Chondrocyte (in vitro differentiated cells): ENCODE measurements around the gene IL17RB. TPM values are rescaled to one million over a fixed set of nuclear protein-coding genes. Genes with fewer than 3 reads are reported as not detected.
A peak's percentile ranks its signal among the peaks of the same experiment; 100 is the strongest.

Source experiments
- DNase-seq: peaks from one replicate; pipeline ENCODE4 v3.0.0; 2021; ENCODE audit warnings: mixed read lengths, low spot score
- H3K27ac Mint-ChIP-seq: one replicate; pipeline ENCODE4 v1.8.0; 2021; ENCODE audit warnings: mild to moderate bottlenecking, moderate library complexity, mixed read lengths; ENCODE audit not compliant: unreplicated experiment
- H3K27me3 Mint-ChIP-seq: 2 replicates; pipeline ENCODE4 v1.8.0; 2021; ENCODE audit warnings: low read depth, mixed read lengths
- H3K36me3 Mint-ChIP-seq: 2 replicates; pipeline ENCODE4 v1.8.0; 2021; ENCODE audit warnings: low read depth, mixed read lengths
- H3K4me1 Mint-ChIP-seq: 2 replicates; pipeline ENCODE4 v1.8.0; 2021; ENCODE audit warnings: low read depth, mild to moderate bottlenecking, mixed read lengths
- H3K4me3 Mint-ChIP-seq: one replicate; pipeline ENCODE4 v1.8.0; 2021; ENCODE audit warnings: mild to moderate bottlenecking, moderate library complexity, mixed read lengths; ENCODE audit not compliant: unreplicated experiment
- H3K9me3 Mint-ChIP-seq: 2 replicates; pipeline ENCODE4 v1.8.0; 2021; ENCODE audit warnings: low read depth, mixed read lengths
- total RNA-seq: library from RNA; stranded (reverse); gene quantifications from 3 replicates; pipeline ENCODE4 v1.2.1, GENCODE V29; 2021
- TF ChIP-seq, protein P1 (sequence below): fragments of 200-600 bp; sonication (generic); IDR thresholded peaks from 2 replicates; pipeline ENCODE4 v1.5.0; 2021; ENCODE audit warnings: antibody characterized with exemption, mild to moderate bottlenecking, moderate library complexity

IL17RB gene
- total RNA-seq, 1 donor from 2014 or later, result 0.22 TPM

DNA sequence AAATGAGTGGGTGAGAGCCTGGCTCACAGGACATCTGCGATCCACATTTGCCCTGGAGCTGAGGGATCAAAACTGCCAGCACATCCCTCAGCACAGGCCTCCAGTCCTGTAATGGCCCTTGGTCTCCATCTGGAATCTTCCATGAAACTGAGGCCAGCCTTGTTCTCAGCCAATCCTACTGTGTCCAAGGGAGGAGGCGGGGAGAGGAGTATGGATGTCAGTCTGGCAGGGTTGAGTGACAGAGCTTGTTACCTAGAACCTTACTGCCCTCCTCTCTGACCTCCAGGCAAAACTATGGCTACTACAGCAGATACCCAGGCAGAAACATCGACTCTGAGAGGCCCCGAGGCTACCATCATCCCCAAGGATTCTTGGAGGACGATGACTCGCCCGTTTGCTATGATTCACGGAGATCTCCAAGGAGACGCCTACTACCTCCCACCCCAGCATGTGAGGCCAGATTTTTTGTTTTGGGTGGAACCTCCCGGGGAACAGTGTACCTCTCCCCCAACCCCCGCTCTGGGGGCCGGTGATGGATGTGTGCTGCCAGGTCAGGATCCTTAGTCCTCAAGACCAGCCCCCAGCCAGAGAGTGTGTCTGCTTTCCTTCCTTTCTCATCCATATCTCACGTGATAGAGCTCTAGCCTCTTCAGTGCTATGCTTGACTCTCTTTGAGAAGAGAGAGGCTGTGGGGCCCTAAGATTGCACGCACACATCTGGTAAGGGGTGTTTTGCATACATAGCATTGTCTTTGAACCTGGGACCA is 41.5 kb upstream of the IL17RB start:
- Mint-ChIP-seq H3K27ac (peak overlapping the region; percentile 88), H3K4me1 (peaks cover 30% of the 10 kb centered on the region), H3K27me3 (no peaks in the 10 kb centered on the region), H3K36me3 (no peaks in the 10 kb centered on the region), H3K4me3 (no peak overlapping the region), H3K9me3 (no peaks in the 10 kb centered on the region)
- TF ChIP-seq, protein P1, sequence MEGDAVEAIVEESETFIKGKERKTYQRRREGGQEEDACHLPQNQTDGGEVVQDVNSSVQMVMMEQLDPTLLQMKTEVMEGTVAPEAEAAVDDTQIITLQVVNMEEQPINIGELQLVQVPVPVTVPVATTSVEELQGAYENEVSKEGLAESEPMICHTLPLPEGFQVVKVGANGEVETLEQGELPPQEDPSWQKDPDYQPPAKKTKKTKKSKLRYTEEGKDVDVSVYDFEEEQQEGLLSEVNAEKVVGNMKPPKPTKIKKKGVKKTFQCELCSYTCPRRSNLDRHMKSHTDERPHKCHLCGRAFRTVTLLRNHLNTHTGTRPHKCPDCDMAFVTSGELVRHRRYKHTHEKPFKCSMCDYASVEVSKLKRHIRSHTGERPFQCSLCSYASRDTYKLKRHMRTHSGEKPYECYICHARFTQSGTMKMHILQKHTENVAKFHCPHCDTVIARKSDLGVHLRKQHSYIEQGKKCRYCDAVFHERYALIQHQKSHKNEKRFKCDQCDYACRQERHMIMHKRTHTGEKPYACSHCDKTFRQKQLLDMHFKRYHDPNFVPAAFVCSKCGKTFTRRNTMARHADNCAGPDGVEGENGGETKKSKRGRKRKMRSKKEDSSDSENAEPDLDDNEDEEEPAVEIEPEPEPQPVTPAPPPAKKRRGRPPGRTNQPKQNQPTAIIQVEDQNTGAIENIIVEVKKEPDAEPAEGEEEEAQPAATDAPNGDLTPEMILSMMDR, result no peak
- peak; percentile 57 for DNase-seq

DNA sequence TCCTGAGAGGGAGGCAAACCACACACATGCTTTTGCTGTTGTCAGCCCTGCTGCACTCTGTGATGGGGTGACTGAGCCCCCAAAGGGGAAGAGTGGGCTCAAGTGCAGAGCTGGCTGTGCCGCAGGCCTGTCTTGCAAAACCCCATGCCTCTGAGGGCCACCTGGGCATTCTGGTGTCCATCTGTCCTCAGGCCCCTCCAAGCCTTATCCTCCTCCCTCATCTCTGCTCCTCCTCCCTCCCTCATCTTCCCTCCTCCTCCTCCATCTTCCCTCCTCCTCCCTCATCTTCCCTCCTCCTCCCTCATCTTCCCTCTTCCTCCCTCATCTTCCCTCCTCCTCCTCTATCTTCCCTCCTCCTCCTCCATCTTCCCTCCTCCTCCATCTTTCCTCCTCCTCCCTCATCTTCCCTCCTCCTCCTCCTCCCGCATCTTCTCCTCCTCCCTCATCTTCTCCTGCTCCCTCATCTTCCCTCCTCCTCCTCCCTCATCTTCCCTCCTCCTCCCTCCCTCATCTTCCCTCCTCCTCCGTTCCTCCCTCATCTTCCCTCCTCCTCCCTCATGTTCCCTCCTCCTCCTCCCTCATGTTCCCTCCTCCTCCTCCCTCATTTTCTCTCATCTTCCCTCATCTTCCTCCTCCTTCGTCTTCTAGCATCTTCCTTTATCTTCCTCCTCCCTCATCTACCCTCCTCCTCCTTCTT is 40.8 kb upstream of the IL17RB start:
- Mint-ChIP-seq H3K4me1 (peaks cover 30% of the 10 kb centered on the region), H3K9me3 (no peaks in the 10 kb centered on the region), H3K27ac (peak overlapping the region; percentile 88), H3K4me3 (no peak overlapping the region), H3K36me3 (no peaks in the 10 kb centered on the region), H3K27me3 (no peaks in the 10 kb centered on the region)
- DNase-seq, result peak; percentile 71
- TF ChIP-seq, protein P1, result no peak

DNA sequence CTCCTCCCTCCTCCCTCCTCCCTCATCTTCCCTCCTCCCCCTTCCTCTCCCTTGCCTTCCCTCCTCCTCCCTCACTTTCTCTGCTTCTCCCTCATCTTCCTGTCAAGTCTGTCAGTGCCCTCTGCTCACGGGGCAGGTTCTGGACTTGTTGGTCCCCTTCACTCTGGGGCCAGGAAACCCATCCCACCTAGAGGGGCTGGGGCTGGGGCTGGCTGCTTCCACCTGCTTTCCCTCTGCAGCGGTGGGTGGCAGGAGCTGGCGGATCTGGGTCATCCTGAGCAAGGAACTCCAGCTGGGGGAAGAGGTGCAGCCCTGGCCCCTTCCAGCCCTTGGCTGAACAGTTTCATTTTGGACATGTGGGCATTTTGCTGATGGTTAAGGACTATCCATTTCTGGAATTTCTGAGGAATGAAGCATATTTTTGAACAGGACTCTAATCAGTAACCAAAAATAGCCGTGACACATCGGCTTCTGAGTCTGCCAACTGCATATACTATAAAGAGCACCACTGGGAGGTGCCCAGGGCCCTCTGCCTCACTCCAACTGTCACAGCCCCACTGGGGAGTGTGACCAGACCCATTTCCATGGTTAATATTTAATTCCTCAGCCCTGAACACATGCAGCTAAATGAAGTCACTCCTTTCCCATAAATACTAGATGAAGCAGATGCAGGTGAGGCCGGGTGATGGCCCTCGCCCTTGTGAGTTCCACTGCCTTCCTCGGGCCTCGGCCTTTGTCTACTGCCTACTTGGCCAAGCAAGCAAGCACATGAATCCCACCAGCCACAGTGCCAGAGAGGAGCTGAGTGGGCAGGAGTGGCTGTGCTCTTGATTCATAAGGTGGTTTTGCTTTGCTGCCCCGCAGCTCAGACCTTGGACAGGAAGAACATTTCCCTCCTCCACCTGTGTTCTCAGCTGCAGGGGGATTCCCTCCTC is 39.9 kb upstream of the IL17RB start:
- Mint-ChIP-seq H3K4me3 (peak overlapping the region; percentile 20), H3K27me3 (no peaks in the 10 kb centered on the region), H3K4me1 (peaks cover 30% of the 10 kb centered on the region), H3K36me3 (no peaks in the 10 kb centered on the region), H3K9me3 (no peaks in the 10 kb centered on the region), H3K27ac (peak overlapping the region; percentile 86)
- TF ChIP-seq, protein P1, result peak; percentile 49
- DNase-seq, result peak; percentile 72

DNA sequence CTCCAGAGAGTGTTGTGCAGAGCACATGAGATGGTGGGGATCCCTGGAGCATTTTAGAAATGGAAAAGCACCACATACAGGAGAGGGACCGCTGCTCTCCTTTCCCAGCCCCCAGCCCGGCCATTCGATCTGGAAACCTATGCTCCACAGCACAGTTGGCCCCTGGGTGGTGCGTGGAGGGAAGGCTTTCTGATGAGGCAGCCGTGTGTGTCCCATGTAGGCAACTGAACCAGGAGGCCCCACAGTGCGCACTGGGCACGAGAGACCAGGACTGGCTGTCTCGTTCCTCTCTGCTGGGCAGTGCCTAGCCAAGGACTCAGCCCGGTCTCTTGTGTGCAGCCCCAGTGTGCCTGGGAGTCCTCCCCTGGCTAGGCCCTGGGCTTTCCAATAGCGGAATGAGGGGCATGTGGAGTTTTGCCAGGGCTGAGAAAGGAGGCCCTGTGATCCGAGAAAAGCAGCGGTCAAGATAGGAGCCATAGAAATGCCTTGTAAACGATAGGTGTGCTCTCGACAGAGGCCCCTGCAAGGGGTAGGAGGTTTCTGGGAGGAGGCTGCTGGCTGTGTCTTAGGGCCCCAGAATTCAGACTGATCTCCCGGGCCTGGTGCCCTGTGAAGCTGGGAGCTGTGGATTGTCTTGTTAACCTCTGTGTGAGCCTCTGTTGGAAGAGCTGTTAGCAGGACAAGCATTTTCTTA is 39.1 kb upstream of the IL17RB start:
- Mint-ChIP-seq H3K9me3 (no peaks in the 10 kb centered on the region), H3K27ac (peak overlapping the region; percentile 86), H3K4me3 (no peak overlapping the region), H3K36me3 (no peaks in the 10 kb centered on the region), H3K4me1 (peaks cover 30% of the 10 kb centered on the region), H3K27me3 (no peaks in the 10 kb centered on the region)
- DNase-seq, result peak; percentile 86
- TF ChIP-seq, protein P1, result no peak
